Measurements from ENCODE around the gene CDK15.

- no peak for TF ChIP-seq POLR2A (IDR thresholded peaks at IDR 0.05; ENCODE audit: low read depth, low read length)
- no peak for TF ChIP-seq TAF1 (IDR thresholded peaks at IDR 0.05; ENCODE audit: borderline replicate concordance, low read depth, low read length)
Measured at GRCh38 chr2:201854841-201855240, 48.5 kb downstream of the CDK15 start.
